M059J (cell line): ENCODE results near the gene ATRN. TPM values are rescaled to one million over a fixed set of nuclear protein-coding genes. Genes with fewer than 3 reads are reported as not detected.
"Not testable (repeated sequence)": the region's sequence is repeated elsewhere in the genome, so short reads cannot be mapped to it uniquely, and the experiment has no call there.

ENCODE experiments used
- DNase-seq: peaks from one replicate; pipeline ENCODE4 v3.0.0-alpha.2; 2012; ENCODE audit warnings: low read depth
- total RNA-seq: library from RNA; depleted of rRNA; stranded (reverse); fragments of >200 nt; shearing (Covaris generic); gene quantifications from 2 replicates; pipeline ENCODE4 v1.2.3, GENCODE V29; 2014; rRNA removed

The ATRN gene
- 16.5 and 33.7 TPM in 2 replicates for total RNA-seq

GRCh38 chr20:3470627-3471396 is at the start of gene ATRN:
Gene ATRN, plus strand, starts transcription at chr20:3471018. Its CDS starts 90 bp downstream, at chr20:3471108.
- peak; percentile 88 for DNase-seq

GRCh38 chr20:3421985-3422384 is 48.8 kb upstream of the ATRN start:
- DNase-seq = no peak

- no peak for DNase-seq
Measured at GRCh38 chr20:3423126-3423525, 47.7 kb upstream of the ATRN start.

- not testable (repeated sequence) for DNase-seq
Measured at GRCh38 chr20:3426766-3427165, 44.1 kb upstream of the ATRN start.

- no peak for DNase-seq
Measured at GRCh38 chr20:3430376-3431069, 40.3 kb upstream of the ATRN start.

GRCh38 chr20:3431109-3431508 is 39.7 kb upstream of the ATRN start:
- peak; percentile 17 for DNase-seq

GRCh38 chr20:3432844-3433243 is 38.0 kb upstream of the ATRN start:
- no peak for DNase-seq

GRCh38 chr20:3433744-3434143 is 37.1 kb upstream of the ATRN start:
- DNase-seq = no peak

- no peak for DNase-seq
Measured at GRCh38 chr20:3434232-3434631, 36.6 kb upstream of the ATRN start.

GRCh38 chr20:3436864-3437574 is 33.8 kb upstream of the ATRN start:
- DNase-seq = no peak

GRCh38 chr20:3446779-3447178 is 24.0 kb upstream of the ATRN start:
- DNase-seq = peak; percentile 12

GRCh38 chr20:3447321-3447720 is 23.5 kb upstream of the ATRN start:
- no peak for DNase-seq

- no peak for DNase-seq
Measured at GRCh38 chr20:3449319-3449718, 21.5 kb upstream of the ATRN start.

GRCh38 chr20:3452136-3452535 is 18.7 kb upstream of the ATRN start:
- no peak for DNase-seq

- peak; percentile 67 for DNase-seq
Measured at GRCh38 chr20:3452690-3453089, 18.1 kb upstream of the ATRN start.

- DNase-seq = peak; percentile 65
Measured at GRCh38 chr20:3454831-3455230, 16.0 kb upstream of the ATRN start.

GRCh38 chr20:3456648-3457047 is 14.2 kb upstream of the ATRN start:
- DNase-seq = no peak

- DNase-seq = no peak
Measured at GRCh38 chr20:3459881-3460307, 10.9 kb upstream of the ATRN start.

- DNase-seq = no peak
Measured at GRCh38 chr20:3461211-3461771, 9.5 kb upstream of the ATRN start.

GRCh38 chr20:3461911-3462677 is 8.7 kb upstream of the ATRN start:
- DNase-seq = peak; percentile 65

- no peak for DNase-seq
Measured at GRCh38 chr20:3464166-3464565, 6.7 kb upstream of the ATRN start.
